Body of pancreas (tissue), 4 donors: ENCODE measurements around the gene THTPA.

Experiments
- POLR2A ChIP-seq, 3 donors: fragments of 450-650 bp; IDR thresholded peaks; one replicate each; pipeline ENCODE4 v1.6.1; 2016; ENCODE audit warnings: antibody characterized with exemption in 3 of 3, mild to moderate bottlenecking in 2 of 3
- TF ChIP-seq, protein P1 (sequence below), 7 experiments: fragments of 450-650 bp in 4 of 7; fragments of 200-600 bp in 3 of 7; sonication (generic) in 3 of 7; IDR thresholded peaks; one replicate each; pipeline ENCODE4 v1.5.1; 2016 to 2019; ENCODE audit warnings: antibody characterized with exemption in 7 of 7

DNA sequence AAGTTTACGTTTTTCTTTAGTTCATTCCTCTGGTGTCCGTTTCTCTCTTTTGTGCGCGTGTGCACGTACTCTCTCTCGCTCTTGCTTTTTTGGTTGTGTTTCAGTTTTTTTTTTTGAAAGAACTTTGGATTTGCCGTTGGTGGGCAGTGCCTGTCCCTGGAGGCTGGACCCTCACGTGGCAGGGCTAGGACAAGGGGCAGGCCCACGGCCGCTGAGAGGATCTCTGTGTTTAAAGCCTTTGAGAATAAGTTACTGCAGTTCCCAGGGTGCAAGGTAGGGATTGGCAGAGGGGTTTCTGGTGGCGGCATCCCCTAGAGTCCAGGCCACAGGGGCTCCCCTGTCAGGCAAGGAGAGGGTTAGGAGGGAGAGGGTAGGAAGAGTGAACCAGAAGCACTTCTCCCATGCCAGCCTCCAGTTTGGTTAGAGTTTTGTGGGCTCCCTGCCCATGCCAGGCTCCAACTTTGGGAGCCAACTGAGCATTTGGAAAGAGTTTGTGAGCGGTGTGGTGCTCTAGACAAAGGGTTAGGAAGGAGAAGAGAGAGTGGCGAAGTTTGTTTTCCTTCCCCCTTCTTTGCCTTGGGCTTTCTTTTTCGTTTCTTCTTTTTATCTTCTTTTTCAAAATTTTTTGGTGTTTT lies 35.1 kb upstream of the THTPA start:
- TF ChIP-seq, protein P1, sequence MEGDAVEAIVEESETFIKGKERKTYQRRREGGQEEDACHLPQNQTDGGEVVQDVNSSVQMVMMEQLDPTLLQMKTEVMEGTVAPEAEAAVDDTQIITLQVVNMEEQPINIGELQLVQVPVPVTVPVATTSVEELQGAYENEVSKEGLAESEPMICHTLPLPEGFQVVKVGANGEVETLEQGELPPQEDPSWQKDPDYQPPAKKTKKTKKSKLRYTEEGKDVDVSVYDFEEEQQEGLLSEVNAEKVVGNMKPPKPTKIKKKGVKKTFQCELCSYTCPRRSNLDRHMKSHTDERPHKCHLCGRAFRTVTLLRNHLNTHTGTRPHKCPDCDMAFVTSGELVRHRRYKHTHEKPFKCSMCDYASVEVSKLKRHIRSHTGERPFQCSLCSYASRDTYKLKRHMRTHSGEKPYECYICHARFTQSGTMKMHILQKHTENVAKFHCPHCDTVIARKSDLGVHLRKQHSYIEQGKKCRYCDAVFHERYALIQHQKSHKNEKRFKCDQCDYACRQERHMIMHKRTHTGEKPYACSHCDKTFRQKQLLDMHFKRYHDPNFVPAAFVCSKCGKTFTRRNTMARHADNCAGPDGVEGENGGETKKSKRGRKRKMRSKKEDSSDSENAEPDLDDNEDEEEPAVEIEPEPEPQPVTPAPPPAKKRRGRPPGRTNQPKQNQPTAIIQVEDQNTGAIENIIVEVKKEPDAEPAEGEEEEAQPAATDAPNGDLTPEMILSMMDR (IDR thresholded peaks at IDR 0.05), result no peak
- TF ChIP-seq POLR2A (IDR thresholded peaks at IDR 0.05), result no peak
